GM19463 (cell line): Measurements from ENCODE around the gene FPR1.

Source experiments
- ATAC-seq: cut with Tn5 transposase; IDR thresholded peaks from one replicate; pipeline ENCODE4 v1.9.1; 2021; ENCODE audit warnings: mild to moderate bottlenecking, moderate library complexity; ENCODE audit not compliant: unreplicated experiment

The FPR1 gene

GRCh38 chr19:51708811-51709210 is 42.9 kb downstream of the FPR1 start:
- no peak for ATAC-seq

DNA sequence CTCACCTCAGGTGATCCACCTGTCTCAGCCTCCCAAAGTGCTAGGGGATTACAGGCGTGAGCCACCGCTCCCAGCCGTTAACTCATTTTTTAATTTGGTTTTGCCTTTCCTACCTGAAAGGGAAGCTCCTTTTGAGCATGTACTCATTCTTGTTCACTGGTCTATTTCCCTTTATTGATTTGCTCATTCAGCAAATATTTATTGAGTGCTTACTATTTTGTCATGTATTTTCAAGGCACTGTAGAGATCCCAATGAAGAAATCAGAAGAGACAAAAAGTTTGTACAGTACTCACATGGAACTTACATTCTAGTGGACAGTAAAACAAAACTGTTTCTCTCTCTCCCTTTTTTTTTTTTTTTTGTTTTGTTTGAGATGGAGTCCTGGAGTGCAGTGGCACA is 44.8 kb downstream of the FPR1 start:
- ATAC-seq = no peak

DNA sequence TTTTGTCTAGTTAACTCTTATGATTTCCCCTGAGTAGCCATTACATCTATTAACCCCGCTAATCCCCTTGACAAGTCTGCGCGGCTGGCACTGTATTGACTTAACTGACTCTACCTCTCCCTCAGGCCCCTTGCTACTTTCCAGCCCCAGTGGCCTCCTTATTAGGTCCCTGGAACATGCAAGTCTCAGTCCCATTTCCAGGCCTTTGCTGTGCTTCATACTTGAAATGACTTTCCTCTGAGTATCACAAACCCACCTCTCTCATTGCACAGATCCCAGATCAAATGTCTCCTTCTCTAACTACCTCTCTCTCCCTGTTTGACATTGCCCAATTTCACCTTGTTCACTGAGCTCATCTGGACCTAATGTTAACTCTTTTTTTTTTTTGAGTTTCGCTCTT is 45.4 kb downstream of the FPR1 start:
- no peak for ATAC-seq

- no peak for ATAC-seq
These were observed 47.1 kb downstream of the FPR1 start for GRCh38 chr19:51704626-51705025.

GRCh38 chr19:51703575-51704515 is 47.8 kb downstream of the FPR1 start:
- ATAC-seq = peak; percentile 86

- no peak for ATAC-seq
These were observed 48.7 kb downstream of the FPR1 start for GRCh38 chr19:51702825-51703574.

DNA sequence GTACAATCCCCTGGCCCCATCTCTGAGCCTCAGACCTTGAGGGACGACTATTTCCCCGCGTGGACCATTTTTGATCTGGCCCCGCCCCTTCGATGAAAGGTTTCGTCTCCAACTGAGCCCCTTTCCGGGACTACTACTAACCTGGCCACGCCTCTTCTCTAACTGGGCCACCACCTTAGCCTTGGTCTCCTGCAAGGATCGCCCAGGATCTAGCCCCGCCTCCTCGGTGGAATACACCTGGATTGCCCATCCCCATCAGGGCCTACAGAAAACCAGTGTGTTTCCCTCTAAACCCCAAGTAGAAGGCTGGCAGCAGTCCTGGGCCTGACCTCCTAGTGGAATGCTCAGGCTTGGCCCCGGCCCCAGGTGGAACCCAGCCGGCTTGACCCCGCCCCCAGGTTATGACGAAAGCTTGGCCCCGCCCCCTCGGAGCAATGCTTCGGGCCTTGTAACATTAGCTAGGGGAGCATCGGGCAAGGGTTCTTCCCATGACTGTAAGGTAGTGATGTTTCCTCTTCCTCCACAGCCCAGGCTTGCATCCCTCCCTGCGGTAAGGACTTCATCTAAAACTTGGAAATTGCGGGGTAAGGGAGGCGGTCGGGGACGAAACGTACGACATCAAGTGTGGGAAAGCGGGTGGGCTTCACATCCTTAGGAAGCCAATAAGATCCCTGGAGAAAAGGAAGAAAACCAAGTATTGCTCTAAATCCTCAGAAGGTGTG is 49.4 kb downstream of the FPR1 start:
- no peak for ATAC-seq

DNA sequence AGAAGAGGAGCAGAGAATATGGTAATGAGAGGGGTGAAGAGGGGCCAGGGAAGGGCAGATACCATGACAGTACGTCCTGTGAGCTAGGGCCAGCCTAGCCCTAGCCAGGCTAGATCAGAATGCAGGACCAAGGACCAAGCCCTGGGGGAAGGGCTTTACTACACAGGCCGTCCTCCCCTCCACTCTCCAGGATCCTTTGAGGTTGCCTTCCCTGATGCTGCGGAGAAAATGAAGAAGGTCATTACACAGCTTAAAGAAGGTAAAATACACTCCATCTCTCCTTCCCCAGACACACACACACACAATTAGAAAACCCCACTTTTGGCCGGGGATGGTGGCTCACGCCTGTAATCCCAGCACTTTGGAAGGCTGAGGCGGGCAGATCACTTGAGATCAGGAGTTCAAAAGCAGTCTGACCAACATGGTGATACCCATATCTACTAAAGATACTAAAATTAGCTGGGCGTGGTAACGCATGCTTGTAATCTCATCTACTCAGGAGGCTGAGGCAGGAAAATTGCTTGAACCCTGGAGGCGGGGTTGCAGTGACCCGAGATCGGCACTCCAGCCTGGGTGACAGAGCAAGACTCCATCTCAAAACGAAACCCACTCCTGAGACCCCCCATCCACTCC is 50.1 kb downstream of the FPR1 start:
- ATAC-seq = no peak

- ATAC-seq = no peak
These were observed 52.5 kb downstream of the FPR1 start for GRCh38 chr19:51699170-51699569.

DNA sequence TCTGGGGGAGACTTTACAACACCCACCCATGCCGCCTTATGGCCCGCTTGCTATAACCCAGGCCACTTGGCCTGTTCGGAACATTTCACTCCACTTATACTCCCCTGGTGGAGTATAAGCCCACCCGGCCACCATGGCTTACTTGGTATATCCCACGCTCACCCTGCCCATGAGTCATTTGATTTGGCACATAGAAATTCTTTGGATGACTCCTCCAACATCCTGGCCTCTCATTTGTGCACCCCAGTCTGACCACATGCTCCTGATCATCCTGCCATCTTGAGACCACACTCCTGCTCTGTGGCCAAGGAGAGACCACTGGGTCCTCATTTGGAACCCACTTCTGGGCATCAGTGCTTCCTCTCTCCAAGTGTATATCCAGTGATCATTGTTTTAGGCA is 53.4 kb downstream of the FPR1 start:
- no peak for ATAC-seq

DNA sequence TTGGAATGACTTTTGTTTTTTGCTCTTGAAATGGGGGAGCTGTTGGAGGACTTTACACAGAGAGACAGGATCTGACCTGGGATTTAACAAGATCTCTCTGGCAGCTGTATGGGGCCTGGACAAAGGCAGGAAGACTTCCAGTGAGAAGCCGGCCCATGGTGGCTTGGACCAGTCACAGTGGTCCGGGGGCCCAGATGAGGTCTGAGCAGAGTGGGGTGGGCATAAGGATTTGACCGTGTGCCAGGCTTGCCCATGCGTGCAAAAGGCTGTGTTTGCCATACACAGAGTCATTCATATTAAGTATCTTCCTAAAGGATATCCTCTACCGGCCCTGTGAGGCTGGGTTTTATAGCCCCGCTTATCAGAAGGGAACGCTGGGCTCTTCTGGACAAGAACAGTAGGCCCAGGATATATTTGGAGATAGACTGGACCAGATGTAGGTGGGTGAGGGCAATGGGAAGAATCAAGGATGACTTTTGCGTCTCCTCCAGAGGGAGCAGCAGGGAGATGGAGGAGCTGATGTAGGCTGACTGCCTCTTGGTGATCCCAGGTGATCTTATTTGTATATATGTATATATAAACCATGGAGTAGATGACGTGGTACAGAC is 54.4 kb downstream of the FPR1 start:
- ATAC-seq = no peak

DNA sequence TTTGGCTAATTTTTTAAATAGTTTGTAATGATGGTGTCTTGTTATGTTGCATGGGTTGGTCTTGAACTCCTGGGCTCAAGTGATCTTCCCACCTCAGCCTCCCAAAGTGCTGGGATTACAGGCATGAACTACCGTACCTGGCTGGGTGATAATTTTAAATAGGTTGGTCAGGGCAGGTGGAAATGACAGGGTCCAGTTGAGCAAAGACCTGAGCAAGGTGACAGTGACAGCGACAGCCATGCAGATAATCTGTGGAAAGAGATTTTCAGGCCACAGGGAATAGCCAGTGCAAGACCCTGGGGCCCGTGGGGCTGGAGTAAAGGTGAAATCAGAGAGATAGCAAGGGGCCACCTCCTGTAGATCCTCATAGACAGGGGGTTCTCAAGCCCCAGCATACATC is 55.1 kb downstream of the FPR1 start:
- ATAC-seq = no peak
